Lower leg skin (tissue), 3 donors: ENCODE results near the gene TUT4.

Experiments used
- POLR2A ChIP-seq, 2 donors: fragments of 450-650 bp; IDR thresholded peaks; one replicate each; pipeline ENCODE4 v1.6.1; 2016 to 2017; ENCODE audit warnings: antibody characterized with exemption in 2 of 2, mild to moderate bottlenecking in 1 of 2, moderate library complexity in 1 of 2
- TF ChIP-seq, protein P1 (sequence below), 3 donors: fragments of 450-650 bp; IDR thresholded peaks; one replicate each; pipeline ENCODE4 v1.5.1; 2016; ENCODE audit warnings: antibody characterized with exemption in 3 of 3, mild to moderate bottlenecking in 3 of 3, moderate library complexity in 2 of 3

DNA sequence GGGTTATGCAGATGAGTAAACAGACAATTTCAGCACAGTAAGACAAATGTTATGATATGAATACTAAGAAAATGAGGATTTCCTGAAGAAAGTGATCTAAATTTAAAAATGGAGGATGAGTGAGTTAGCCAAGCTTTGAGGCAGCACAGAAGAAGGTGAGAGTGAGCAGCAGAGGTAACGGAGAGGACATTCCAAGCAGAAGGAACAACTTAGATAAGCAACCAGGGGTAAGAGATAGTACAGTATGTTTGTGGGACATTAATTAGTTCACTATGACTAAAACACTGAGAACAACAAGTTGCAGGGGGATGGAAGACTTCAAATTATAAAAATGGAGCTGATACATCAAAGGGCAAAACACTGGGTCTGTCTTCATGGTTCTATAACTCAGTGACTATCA is 125.7 kb downstream of the TUT4 start:
- no peak for TF ChIP-seq POLR2A (IDR thresholded peaks at IDR 0.05)
- TF ChIP-seq, protein P1, sequence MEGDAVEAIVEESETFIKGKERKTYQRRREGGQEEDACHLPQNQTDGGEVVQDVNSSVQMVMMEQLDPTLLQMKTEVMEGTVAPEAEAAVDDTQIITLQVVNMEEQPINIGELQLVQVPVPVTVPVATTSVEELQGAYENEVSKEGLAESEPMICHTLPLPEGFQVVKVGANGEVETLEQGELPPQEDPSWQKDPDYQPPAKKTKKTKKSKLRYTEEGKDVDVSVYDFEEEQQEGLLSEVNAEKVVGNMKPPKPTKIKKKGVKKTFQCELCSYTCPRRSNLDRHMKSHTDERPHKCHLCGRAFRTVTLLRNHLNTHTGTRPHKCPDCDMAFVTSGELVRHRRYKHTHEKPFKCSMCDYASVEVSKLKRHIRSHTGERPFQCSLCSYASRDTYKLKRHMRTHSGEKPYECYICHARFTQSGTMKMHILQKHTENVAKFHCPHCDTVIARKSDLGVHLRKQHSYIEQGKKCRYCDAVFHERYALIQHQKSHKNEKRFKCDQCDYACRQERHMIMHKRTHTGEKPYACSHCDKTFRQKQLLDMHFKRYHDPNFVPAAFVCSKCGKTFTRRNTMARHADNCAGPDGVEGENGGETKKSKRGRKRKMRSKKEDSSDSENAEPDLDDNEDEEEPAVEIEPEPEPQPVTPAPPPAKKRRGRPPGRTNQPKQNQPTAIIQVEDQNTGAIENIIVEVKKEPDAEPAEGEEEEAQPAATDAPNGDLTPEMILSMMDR (IDR thresholded peaks at IDR 0.05): no peak
